Heart left ventricle (tissue), 13 donors: ENCODE measurements around the gene ZNF714.

ENCODE experiments used
- CTCF ChIP-seq, 12 donors: fragments of 200-600 bp; sonication (generic) in 4 of 12; IDR thresholded peaks; one replicate each; pipeline versions ENCODE4 v1.5.0 to v1.8.0; 2018 to 2022; ENCODE audit warnings: antibody characterized with exemption in 12 of 12, mild to moderate bottlenecking in 5 of 12
- POLR2A ChIP-seq, 2 donors: fragments of 450-650 bp; IDR thresholded peaks; one replicate each; pipeline ENCODE4 v1.6.1; 2017; ENCODE audit warnings: antibody characterized with exemption in 2 of 2, mild to moderate bottlenecking in 2 of 2, moderate library complexity in 2 of 2
- donor health status: ischemic (EF 13 %, LVEDD 7.1; RV severe dilation, severe dysfunction).
- donor health status: DM: no; HTN: yes; CAD: no.
- donor health status: DM: no; HTN: no; CAD: no.
- donor health status: ischemic (EF 25% LVEDD 6.9; RV normal size, moderate dysfunction).
- donor health status: ischemic (EF 25% LVEDD 5.7; RV mildly dilated, moderate dysfunction).
- donor health status: ischemic (EF 35%, LVEDD 5.7; RV mildly dilated, moderate dysfunction).
- donor health status: nonischemic (EF 11% LVEDD 7.7; RV severe dilation, severe dysfunction).
- donor health status: DM: yes; HTN: yes; CAD: no.
- donor health status: PGD.
- donor health status: ischemic (EF 29% LVEDD 5.4; RV normal size, mild dysfunction).
- donor health status: nonischemic (EF 23%, LVEDD 6.1; RV moderate dilation, normal function).

GRCh38 chr19:21151460-21151859 lies 69.5 kb downstream of the ZNF714 start:
- TF ChIP-seq CTCF (IDR thresholded peaks at IDR 0.05), result no peak
- TF ChIP-seq POLR2A (IDR thresholded peaks at IDR 0.05), result no peak
